Cardiac muscle cell (in vitro differentiated cells and primary cell): Measurements from ENCODE around the gene ZBTB9. TPM values are rescaled to one million over a fixed set of nuclear protein-coding genes. Genes with fewer than 3 reads are reported as not detected.

ENCODE experiments used
- DNase-seq, 2 donors: peaks; one replicate each; pipeline versions ENCODE4 v3.0.0 to v3.0.0-alpha.2; 2010 to 2017; ENCODE audit warnings: low read depth in 1 of 2, low spot score in 1 of 2
- H3K27ac ChIP-seq: fragments of 200-600 bp; sonication (generic); 2 replicates; pipeline ENCODE4 v1.5.1; 2016
- H3K27me3 ChIP-seq: fragments of 200-600 bp; sonication (generic); 2 replicates; pipeline ENCODE4 v1.6.0; 2016; ENCODE audit warnings: control low read depth
- H3K36me3 ChIP-seq: fragments of 200-600 bp; sonication (generic); 2 replicates; pipeline ENCODE4 v1.5.1; 2016; ENCODE audit warnings: control low read depth
- H3K4me1 ChIP-seq: fragments of 200-600 bp; sonication (generic); 2 replicates; pipeline ENCODE4 v1.8.1; 2017; ENCODE audit warnings: low read depth, mild to moderate bottlenecking, mixed run types
- H3K4me3 ChIP-seq: fragments of 200-600 bp; sonication (generic); 2 replicates; pipeline ENCODE4 v1.5.1; 2016; ENCODE audit warnings: mild to moderate bottlenecking
- H3K9me3 ChIP-seq: fragments of 200-600 bp; sonication (generic); 2 replicates; pipeline ENCODE4 v1.5.1; 2017; ENCODE audit warnings: low read depth, mild to moderate bottlenecking, control low read depth
- polyA plus RNA-seq: library from polyadenylated mRNA; unstranded; fragments of >200 nt; fragmentation: Nextera tagmentation; extraction: Ambion mirVana; gene quantifications from 2 replicates; pipeline ENCODE4 v1.2.1, GENCODE V29; 2016
- total RNA-seq: library from RNA; depleted of rRNA; stranded (reverse); fragments of >200 nt; gene quantifications from 2 replicates; pipeline ENCODE4 v1.2.3, GENCODE V29; 2016
- TF ChIP-seq, protein P1 (sequence below): IDR thresholded peaks from 2 replicates; pipeline ENCODE4 v1.5.1; 2012; ENCODE audit warnings: low read depth, mild to moderate bottlenecking, low read length

Gene ZBTB9
- total and polyA plus RNA-seq, 2 experiments from 2014 or later = 5.5 to 9.5 TPM

DNA sequence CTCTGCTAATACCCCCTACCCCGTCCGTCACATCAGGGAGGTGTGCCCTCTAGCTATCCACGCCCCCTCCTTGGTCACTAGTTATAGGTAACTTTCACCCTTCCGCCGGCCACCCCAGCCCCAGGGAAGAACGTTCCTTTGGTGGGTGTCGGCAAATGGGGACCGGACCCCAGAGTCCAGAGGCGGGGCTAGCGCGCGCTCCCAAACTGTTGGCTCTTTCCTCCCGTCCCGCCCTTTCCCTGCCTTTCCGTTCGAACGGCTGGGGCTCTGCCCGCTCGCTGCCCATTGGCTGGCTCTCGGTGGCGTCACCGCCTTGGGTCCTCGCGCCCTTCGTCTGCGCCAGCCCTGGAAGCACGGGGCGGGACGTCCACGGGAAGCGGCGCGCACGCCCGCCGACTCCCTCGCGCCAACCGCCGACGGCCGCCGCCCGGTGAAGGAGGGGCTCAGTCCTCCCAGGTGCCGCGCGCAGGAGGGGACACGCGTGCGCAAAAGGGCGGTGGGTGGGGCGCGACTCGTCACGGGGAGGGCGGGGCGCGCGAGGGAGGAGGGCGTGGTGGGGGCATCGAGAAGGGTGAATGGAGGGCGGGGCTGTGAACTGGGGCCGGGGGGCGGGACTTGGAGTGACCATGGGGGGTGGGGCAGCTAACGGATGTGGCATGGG is 44.2 kb upstream of the ZBTB9 start:
- TF ChIP-seq, protein P1, sequence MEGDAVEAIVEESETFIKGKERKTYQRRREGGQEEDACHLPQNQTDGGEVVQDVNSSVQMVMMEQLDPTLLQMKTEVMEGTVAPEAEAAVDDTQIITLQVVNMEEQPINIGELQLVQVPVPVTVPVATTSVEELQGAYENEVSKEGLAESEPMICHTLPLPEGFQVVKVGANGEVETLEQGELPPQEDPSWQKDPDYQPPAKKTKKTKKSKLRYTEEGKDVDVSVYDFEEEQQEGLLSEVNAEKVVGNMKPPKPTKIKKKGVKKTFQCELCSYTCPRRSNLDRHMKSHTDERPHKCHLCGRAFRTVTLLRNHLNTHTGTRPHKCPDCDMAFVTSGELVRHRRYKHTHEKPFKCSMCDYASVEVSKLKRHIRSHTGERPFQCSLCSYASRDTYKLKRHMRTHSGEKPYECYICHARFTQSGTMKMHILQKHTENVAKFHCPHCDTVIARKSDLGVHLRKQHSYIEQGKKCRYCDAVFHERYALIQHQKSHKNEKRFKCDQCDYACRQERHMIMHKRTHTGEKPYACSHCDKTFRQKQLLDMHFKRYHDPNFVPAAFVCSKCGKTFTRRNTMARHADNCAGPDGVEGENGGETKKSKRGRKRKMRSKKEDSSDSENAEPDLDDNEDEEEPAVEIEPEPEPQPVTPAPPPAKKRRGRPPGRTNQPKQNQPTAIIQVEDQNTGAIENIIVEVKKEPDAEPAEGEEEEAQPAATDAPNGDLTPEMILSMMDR = no peak
- no peaks in the 10 kb centered on the region for H3K9me3 ChIP-seq
- no peaks in the 10 kb centered on the region for H3K4me1 ChIP-seq
- H3K27me3 ChIP-seq = no peaks in the 10 kb centered on the region
- H3K36me3 ChIP-seq = peaks cover 17% of the 10 kb centered on the region
- peak overlapping the region; percentile 97 for H3K4me3 ChIP-seq
- peak; percentile 99 for DNase-seq
- peak overlapping the region; percentile 95 for H3K27ac ChIP-seq

DNA sequence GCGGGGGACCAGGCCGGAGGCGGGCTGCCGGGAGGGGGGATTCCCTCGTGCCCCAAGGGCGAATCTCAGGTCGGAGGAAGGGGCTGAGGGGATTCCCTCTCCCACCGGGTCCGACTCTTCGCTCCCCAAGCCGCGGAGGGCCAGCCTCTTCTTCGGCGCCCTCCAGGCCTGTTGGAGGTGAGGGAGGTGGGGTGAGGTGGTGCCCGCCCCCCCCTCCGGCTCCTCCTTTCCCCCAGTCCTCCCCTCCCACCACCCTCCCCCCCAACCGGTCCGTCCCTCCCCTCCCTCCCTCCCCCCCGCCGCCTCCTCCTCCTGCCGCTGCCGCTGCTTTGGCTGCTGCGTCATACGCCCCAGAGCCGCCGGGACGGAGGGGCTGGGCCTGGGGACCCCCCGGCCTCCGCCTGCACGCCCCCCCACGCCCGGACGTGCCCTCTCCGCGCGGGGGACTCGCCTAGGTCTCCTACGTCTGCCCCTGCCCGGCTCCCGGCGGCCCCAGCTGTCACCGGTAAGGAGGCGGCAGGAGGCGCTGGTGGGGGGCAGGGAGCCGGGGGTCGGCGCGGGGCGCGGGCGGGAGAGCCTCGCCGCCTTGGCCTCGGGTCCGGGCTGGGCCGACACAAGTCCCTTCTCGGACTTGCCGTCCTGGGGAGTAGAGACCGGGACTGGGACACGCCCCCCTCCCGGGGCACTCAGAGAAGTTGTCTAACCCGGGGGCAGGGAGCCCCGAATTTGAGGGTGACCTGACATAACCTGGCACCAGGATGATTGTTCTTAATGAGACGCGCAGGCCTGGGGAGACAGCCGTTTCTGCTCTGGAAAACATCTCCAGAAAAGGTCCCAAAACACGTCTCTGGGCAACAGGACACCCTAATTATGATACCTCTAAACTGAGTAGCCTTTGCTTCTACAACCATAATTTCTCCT is 43.4 kb upstream of the ZBTB9 start, which contains the start of gene PHF1:
Gene PHF1 (plus strand): TSS at position 304 of the 921 bp plus-strand sequence. CDS start 1,250 bp downstream, outside the sequence.
- H3K36me3 ChIP-seq = peaks cover 25% of the 10 kb centered on the region
- peak within 1 kb of the TSS; percentile 97 for H3K4me3 ChIP-seq
- DNase-seq = peak; percentile 67 to 91
- H3K4me1 ChIP-seq = no peaks in the 10 kb centered on the region
- peak within 1 kb of the TSS; percentile 95 for H3K27ac ChIP-seq
- no peaks in the 10 kb centered on the region for H3K27me3 ChIP-seq
- H3K9me3 ChIP-seq = no peaks in the 10 kb centered on the region
- TF ChIP-seq, protein P1 = no peak

DNA sequence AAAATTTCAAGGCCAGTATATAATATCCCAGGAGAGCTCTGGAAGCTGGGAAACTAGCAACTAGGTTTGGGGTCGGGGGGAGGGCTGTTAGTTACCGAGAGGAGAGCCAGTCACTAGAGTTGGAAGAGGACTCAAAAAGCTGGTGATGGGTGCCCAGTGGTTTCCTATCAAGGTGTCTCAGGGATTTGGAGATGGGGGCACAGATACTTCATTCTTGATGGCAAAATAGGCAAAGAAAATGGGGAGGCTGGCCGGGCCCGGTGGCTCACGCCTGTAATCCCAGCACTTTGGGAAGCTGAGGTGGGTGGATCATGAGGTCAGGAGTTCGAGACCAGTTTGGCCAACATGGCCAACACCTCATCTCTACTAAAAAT is 42.8 kb upstream of the ZBTB9 start:
- Histone ChIP-seq H3K9me3 (no peaks in the 10 kb centered on the region), H3K36me3 (peaks cover 29% of the 10 kb centered on the region), H3K27me3 (no peaks in the 10 kb centered on the region), H3K4me3 (peak overlapping the region; percentile 97), H3K27ac (peak overlapping the region; percentile 95), H3K4me1 (peaks cover 6% of the 10 kb centered on the region)
- no peak for DNase-seq
- TF ChIP-seq, protein P1 = no peak

DNA sequence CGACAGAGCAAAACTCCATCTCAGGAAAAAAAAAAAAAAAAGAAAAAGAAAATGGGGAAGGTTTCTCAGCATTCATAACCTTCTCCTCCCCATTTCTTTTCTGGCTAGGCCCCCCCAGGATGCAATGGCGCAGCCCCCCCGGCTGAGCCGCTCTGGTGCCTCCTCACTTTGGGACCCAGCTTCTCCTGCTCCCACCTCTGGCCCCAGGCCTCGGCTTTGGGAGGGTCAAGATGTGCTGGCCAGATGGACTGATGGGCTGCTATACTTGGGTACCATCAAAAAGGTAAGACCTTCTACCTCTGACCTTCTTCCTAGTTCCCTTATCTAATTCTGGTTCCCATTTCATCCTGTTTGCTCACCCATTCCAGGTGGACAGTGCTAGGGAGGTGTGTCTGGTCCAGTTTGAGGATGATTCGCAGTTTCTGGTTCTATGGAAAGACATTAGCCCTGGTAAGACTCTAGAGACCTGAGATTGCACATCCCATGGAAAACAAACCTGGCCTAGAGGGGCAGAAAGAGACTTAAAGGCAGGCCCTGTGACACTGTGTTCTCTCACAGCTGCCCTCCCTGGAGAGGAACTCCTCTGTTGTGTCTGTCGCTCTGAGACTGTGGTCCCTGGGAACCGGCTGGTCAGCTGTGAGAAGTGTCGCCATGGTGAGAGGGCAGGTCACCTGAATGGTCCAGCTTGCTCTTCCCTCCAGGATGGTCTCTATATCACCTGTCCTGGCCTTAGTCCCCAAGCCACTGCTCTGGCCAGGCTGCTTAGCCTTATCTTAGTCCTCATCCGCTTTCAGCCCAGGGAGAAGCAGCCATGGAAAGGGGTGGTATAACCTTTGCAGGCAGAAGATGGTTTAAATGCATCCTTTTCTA is 42.0 kb upstream of the ZBTB9 start:
- no peaks in the 10 kb centered on the region for H3K9me3 ChIP-seq
- H3K27ac ChIP-seq = peak overlapping the region; percentile 46
- TF ChIP-seq, protein P1 = no peak
- H3K4me1 ChIP-seq = peaks cover 10% of the 10 kb centered on the region
- no peak for DNase-seq
- H3K36me3 ChIP-seq = peaks cover 29% of the 10 kb centered on the region
- H3K4me3 ChIP-seq = no peak overlapping the region
- H3K27me3 ChIP-seq = no peaks in the 10 kb centered on the region
